Activated CD4-positive, alpha-beta T cell treated with anti-CD3 and anti-CD28 coated beads, Interleukin-2, amount 10 ng/mL, durations not matched to agents 24 days and 14 days (primary cell): ENCODE measurements around the gene PRR4. TPM values are rescaled to one million over a fixed set of nuclear protein-coding genes. Genes with fewer than 3 reads are reported as not detected.

Experiments
- DNase-seq: peaks from one replicate; pipeline ENCODE4 v3.0.0; 2022
- H3K27ac Mint-ChIP-seq: one replicate; pipeline ENCODE4 v1.8.0; 2022; ENCODE audit warnings: mild to moderate bottlenecking, mixed read lengths
- H3K27me3 Mint-ChIP-seq: one replicate; pipeline ENCODE4 v1.8.0; 2022; ENCODE audit warnings: mixed read lengths
- H3K36me3 Mint-ChIP-seq: one replicate; pipeline ENCODE4 v1.8.0; 2022; ENCODE audit warnings: low read depth, mild to moderate bottlenecking, mixed read lengths
- H3K4me1 Mint-ChIP-seq: one replicate; pipeline ENCODE4 v1.8.0; 2021; ENCODE audit warnings: mixed read lengths
- H3K4me3 Mint-ChIP-seq: one replicate; pipeline ENCODE4 v1.8.0; 2022; ENCODE audit warnings: mild to moderate bottlenecking, moderate library complexity, mixed read lengths
- H3K9me3 Mint-ChIP-seq: one replicate; pipeline ENCODE4 v1.8.0; 2021; ENCODE audit warnings: mixed read lengths
- intact Hi-C: fragments of 100-400 bp; cut with micrococcal nuclease; formaldehyde crosslinking; loops from one replicate; pipeline ENCODE4 v1.15.1; 2023
- total RNA-seq: library from RNA; stranded (reverse); gene quantifications from 2 replicates; pipeline ENCODE4 v1.2.3, GENCODE V29; 2022

PRR4 gene
- 0.62 and 2.0 TPM in 2 replicates for total RNA-seq

DNA sequence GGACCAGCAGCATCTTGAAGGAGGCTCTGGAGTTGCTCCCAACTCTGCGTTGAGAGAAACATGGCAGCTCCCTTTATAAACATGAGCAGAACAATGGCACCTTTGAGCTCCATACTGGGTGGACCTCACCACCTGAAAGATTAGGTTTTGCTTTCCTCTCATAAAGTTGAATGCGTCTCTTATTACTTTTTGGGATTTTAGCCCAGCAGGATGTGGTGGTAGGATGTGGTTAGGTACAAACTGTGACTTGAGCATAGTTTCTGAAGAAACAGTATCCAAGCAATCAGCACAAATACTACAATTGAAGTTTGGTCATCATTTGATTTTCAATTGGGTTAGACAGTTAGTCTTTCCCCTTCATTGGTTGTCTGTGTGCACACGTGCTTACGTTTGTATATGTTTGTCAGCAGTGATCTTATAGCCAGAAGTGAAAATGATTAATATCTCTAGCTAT lies at the start of gene PRR4:
TSS of gene PRR4 (minus strand) at position 51 of the 454 bp plus-strand sequence. CDS start at position 13, 38 bp downstream.
- H3K4me1 Mint-ChIP-seq, result peaks cover 35% of the 10 kb centered on the region
- peak; percentile 84 for DNase-seq
- no peak within 1 kb of the TSS for H3K27ac Mint-ChIP-seq
- intact Hi-C loops, result no loop called here
- no peaks in the 10 kb centered on the region for H3K27me3 Mint-ChIP-seq
- H3K4me3 Mint-ChIP-seq, result no peak within 1 kb of the TSS
- H3K9me3 Mint-ChIP-seq, result peaks cover 3% of the 10 kb centered on the region
- peaks cover 22% of the 10 kb centered on the region for H3K36me3 Mint-ChIP-seq

GRCh38 chr12:10896854-10897253 lies 47.6 kb upstream of the PRR4 start:
- DNase-seq, result no peak
- no peak overlapping the region for H3K27ac Mint-ChIP-seq
- peaks cover 5% of the 10 kb centered on the region for H3K9me3 Mint-ChIP-seq
- H3K36me3 Mint-ChIP-seq, result no peaks in the 10 kb centered on the region
- H3K4me1 Mint-ChIP-seq, result no peaks in the 10 kb centered on the region
- H3K27me3 Mint-ChIP-seq, result no peaks in the 10 kb centered on the region
- intact Hi-C loops, result no loop called here
- H3K4me3 Mint-ChIP-seq, result no peak overlapping the region

DNA sequence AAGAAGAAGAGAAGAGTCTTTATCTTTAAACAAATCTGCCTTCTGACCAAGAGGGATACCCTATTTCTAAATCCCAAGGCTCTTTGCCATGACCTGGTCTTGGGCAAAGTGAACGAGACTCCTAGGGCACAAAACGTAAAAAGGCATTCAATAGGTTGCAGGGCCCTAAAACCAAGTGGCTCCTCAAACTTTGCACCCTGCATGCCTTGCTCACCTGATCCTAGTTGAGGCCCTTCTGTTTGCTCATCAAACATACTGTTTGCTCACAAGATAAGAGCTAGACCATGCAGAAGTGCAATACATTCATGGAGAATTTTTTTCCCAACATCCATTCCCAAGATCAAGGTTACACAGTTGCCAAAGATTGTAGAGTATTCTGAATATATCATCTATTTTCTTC lies 42.7 kb upstream of the PRR4 start:
- no peak overlapping the region for H3K4me3 Mint-ChIP-seq
- no peaks in the 10 kb centered on the region for H3K4me1 Mint-ChIP-seq
- intact Hi-C loops, result no loop called here
- H3K36me3 Mint-ChIP-seq, result no peaks in the 10 kb centered on the region
- no peak overlapping the region for H3K27ac Mint-ChIP-seq
- no peak for DNase-seq
- H3K27me3 Mint-ChIP-seq, result no peaks in the 10 kb centered on the region
- H3K9me3 Mint-ChIP-seq, result peaks cover 3% of the 10 kb centered on the region

DNA sequence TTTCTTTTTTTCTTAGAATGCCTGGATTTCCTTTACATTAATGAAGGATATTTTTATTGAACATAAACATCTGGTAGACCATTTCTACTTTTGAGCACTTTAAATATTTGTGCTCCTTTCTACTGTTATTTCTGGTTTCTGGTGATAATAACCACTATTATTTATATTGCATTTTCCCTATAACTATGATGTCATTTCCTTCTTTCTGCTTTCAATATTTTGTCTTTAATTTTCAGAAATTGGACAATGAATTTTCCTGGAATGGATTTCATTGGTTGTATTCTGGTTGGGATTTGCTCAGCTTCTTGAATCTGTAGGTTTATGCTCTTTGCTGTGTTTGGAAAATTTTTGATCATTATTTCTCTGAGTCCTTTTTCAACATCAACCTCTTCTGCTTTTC lies 40.0 kb upstream of the PRR4 start:
- Mint-ChIP-seq H3K4me3 (no peak overlapping the region), H3K27me3 (no peaks in the 10 kb centered on the region), H3K27ac (no peak overlapping the region), H3K9me3 (peaks cover 3% of the 10 kb centered on the region), H3K36me3 (no peaks in the 10 kb centered on the region), H3K4me1 (peaks cover 1% of the 10 kb centered on the region)
- intact Hi-C loops, result no loop called here
- DNase-seq, result no peak

DNA sequence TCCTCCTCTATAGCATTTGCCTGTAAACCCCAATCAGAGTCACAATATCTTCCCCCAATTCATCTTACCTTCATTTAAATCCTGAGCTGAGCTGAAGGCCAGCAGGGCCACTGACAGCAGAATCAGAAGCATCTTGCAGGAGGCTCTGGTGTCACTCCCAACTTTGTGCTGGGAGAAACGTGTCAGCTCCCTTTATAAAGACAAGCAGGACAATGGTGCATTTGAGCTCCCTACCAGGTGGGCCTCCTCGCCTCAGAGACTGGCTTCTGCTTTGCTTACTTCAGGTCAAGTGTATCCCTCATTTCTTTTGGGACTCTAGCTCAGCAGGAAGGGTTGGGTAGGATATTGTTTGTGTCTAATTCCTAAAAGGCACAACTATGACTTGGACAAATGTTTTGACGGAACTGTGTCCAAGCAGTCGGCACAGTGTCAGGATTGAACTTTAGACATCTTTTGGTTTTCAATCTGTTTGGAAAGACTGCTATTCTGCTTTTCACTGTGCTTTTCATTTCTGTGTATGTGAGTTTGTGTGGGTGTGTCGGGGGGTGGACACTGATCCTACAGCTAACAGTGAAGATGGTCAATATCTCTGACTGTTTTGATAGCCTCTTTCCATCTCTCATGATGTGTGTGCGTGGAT lies 34.9 kb upstream of the PRR4 start, which contains the start of gene PRH1:
TSS of gene PRH1 (minus strand) at position 170 of the 640 bp plus-strand sequence. CDS start at position 132, 38 bp downstream.
- intact Hi-C loops, result no loop called here
- H3K4me3 Mint-ChIP-seq, result no peak within 1 kb of the TSS
- no peaks in the 10 kb centered on the region for H3K9me3 Mint-ChIP-seq
- H3K36me3 Mint-ChIP-seq, result peaks cover 3% of the 10 kb centered on the region
- no peak within 1 kb of the TSS for H3K27ac Mint-ChIP-seq
- H3K4me1 Mint-ChIP-seq, result peaks cover 1% of the 10 kb centered on the region
- DNase-seq, result no peak
- H3K27me3 Mint-ChIP-seq, result no peaks in the 10 kb centered on the region

DNA sequence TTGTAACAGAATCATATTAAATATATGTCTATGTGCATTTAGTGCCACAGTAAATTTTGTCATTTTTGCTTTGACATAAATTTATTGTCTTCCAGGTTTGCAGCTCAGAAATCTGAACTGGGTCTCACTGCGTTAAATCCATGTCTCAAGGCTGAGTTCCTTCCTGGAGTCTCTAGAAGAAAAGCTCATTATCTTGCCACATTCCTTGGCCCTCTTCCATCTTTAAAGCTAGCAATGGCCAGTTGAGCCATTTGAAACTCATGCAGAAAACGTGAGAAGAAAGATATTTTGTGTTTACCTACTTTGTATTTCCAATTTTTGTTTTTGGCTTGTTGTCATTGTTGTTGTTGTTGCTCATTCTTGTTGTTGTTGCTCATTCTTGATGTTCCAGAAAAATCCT lies 24.1 kb upstream of the PRR4 start:
- Mint-ChIP-seq H3K4me3 (no peak overlapping the region), H3K36me3 (peaks cover 10% of the 10 kb centered on the region), H3K4me1 (no peaks in the 10 kb centered on the region), H3K9me3 (peaks cover 2% of the 10 kb centered on the region), H3K27ac (no peak overlapping the region), H3K27me3 (no peaks in the 10 kb centered on the region)
- intact Hi-C loops, result no loop called here
- DNase-seq, result no peak

- H3K27ac Mint-ChIP-seq, result no peak overlapping the region
- H3K27me3 Mint-ChIP-seq, result no peaks in the 10 kb centered on the region
- no peaks in the 10 kb centered on the region for H3K36me3 Mint-ChIP-seq
- peaks cover 4% of the 10 kb centered on the region for H3K9me3 Mint-ChIP-seq
- H3K4me1 Mint-ChIP-seq, result no peaks in the 10 kb centered on the region
- intact Hi-C loops, result no loop called here
- no peak for DNase-seq
- H3K4me3 Mint-ChIP-seq, result no peak overlapping the region
Observed at GRCh38 chr12:10867381-10867780, 18.1 kb upstream of the PRR4 start.

DNA sequence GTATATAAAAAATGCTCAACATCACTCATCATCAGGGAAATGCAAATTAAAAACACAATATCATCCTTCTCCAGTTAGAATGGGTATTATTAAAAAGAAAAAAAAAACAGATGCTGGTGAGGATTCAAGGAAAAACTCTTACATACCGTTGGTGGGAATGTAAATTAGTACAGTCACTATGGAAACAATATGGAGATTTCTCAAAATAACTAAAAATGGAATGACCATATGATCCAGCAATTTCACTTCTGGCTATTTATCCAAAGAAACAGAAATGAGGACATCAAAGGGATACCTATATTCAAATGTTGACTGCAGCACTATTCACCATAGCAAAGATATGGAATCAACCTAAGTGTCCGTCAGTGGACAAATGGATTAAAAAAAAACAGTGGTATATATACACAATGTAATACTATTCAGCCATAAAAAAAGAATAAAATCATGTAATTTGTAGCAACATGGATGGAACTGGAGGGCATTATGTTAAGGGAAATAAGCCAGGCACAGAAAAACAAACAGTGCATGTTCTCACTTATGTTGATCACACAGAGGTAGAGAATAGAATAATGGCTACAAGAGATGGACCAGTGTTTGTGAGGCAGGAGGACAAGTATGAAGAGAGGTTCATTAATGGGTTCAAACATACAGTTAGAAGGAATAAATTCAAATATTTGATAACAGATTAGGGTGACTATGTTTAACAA lies 14.4 kb upstream of the PRR4 start:
- intact Hi-C loops, result no loop called here
- H3K4me1 Mint-ChIP-seq, result no peaks in the 10 kb centered on the region
- H3K27ac Mint-ChIP-seq, result no peak overlapping the region
- peaks cover 23% of the 10 kb centered on the region for H3K9me3 Mint-ChIP-seq
- H3K4me3 Mint-ChIP-seq, result no peak overlapping the region
- no peaks in the 10 kb centered on the region for H3K27me3 Mint-ChIP-seq
- no peak for DNase-seq
- peaks cover 7% of the 10 kb centered on the region for H3K36me3 Mint-ChIP-seq

DNA sequence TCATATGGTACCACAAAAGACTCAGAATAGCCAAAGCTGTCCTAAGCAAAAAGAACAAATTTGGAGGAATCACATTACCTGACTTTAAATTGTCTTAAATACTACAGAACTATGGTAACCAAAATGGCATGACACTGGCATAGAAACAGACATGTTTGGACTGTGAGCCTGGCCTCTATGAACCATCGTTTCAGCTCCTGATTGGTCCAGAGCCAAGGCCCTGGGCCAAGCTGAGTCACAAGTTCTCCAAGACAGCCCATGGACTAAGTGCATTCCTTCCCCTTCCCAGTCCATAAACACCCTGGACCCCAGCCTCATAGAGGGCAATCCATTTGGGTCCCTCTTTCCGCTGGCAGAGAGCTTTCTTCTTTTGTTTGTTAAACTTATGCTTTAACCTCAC lies 12.1 kb upstream of the PRR4 start:
- H3K27me3 Mint-ChIP-seq, result no peaks in the 10 kb centered on the region
- no peak overlapping the region for H3K27ac Mint-ChIP-seq
- peaks cover 25% of the 10 kb centered on the region for H3K36me3 Mint-ChIP-seq
- peaks cover 32% of the 10 kb centered on the region for H3K9me3 Mint-ChIP-seq
- H3K4me3 Mint-ChIP-seq, result no peak overlapping the region
- intact Hi-C loops, result no loop called here
- H3K4me1 Mint-ChIP-seq, result no peaks in the 10 kb centered on the region
- DNase-seq, result no peak

- Mint-ChIP-seq H3K9me3 (peaks cover 38% of the 10 kb centered on the region), H3K27me3 (no peaks in the 10 kb centered on the region), H3K36me3 (peaks cover 39% of the 10 kb centered on the region), H3K4me3 (no peak overlapping the region), H3K4me1 (peaks cover 15% of the 10 kb centered on the region), H3K27ac (no peak overlapping the region)
- no peak for DNase-seq
- intact Hi-C loops, result no loop called here
Observed at GRCh38 chr12:10855807-10856206, 6.5 kb upstream of the PRR4 start.

DNA sequence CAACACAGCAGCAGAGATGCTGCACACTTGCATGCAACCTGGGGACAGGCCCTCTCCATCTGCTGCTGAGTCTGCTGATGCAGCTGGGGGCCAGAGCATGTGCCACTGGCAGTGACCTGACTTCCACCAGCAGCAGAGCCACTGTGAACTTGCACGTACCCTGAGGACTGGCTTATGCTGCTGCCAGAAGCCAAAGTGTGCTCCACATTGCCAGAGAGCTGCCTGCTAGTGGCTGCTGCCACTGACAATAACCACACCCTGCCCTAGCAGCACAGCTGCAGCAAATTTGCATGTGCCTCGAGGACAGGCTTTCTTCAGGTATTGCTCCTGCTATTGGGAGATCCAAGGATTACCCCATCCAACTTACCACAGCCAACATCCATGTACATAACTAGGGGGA lies 4.5 kb upstream of the PRR4 start:
- peaks cover 24% of the 10 kb centered on the region for H3K9me3 Mint-ChIP-seq
- no peak overlapping the region for H3K4me3 Mint-ChIP-seq
- DNase-seq, result peak; percentile 40
- H3K36me3 Mint-ChIP-seq, result peaks cover 37% of the 10 kb centered on the region
- H3K27me3 Mint-ChIP-seq, result no peaks in the 10 kb centered on the region
- H3K27ac Mint-ChIP-seq, result no peak overlapping the region
- intact Hi-C loops, result no loop called here
- peaks cover 35% of the 10 kb centered on the region for H3K4me1 Mint-ChIP-seq

DNA sequence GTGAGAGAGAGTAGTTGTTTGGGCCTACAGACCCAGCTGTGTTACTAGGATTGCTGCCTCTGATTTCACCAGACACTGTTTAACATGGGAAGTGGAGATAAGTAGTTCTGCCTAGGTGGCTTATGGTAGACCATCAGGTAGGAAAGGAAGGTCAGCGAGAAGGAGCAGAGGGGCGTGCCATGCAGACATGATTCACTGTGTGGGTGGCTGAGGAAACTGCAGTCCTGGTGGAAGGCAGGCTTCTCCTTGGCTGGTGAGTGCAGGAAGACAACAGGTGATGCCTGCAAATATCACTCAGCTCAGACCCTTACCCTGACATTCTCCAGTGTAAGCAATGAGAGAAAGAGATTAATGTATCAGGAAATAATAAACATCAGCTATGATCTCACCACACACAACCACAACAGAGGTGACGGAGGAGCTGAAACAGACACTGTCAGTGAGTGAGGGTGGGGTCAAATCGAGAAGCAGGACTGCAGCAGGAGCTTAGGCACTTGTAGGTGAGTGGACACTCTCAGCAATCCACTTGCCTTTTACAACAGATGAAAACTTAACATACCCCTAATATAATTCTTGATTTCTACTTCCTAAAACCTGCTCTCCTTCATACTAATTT lies 2.1 kb upstream of the PRR4 start:
- intact Hi-C loops, result no loop called here
- H3K27me3 Mint-ChIP-seq, result no peaks in the 10 kb centered on the region
- no peak overlapping the region for H3K27ac Mint-ChIP-seq
- peaks cover 35% of the 10 kb centered on the region for H3K4me1 Mint-ChIP-seq
- peak; percentile 54 for DNase-seq
- peaks cover 28% of the 10 kb centered on the region for H3K36me3 Mint-ChIP-seq
- peaks cover 10% of the 10 kb centered on the region for H3K9me3 Mint-ChIP-seq
- no peak overlapping the region for H3K4me3 Mint-ChIP-seq

GRCh38 chr12:10847744-10848143 lies 1.5 kb downstream of the PRR4 start:
- Mint-ChIP-seq H3K27me3 (no peaks in the 10 kb centered on the region), H3K27ac (no peak overlapping the region), H3K9me3 (peaks cover 3% of the 10 kb centered on the region), H3K4me3 (no peak overlapping the region), H3K36me3 (peaks cover 20% of the 10 kb centered on the region), H3K4me1 (peaks cover 35% of the 10 kb centered on the region)
- intact Hi-C loops, result no loop called here
- DNase-seq, result no peak

- H3K9me3 Mint-ChIP-seq, result no peaks in the 10 kb centered on the region
- H3K27ac Mint-ChIP-seq, result no peak overlapping the region
- peak; percentile 51 for DNase-seq
- no peaks in the 10 kb centered on the region for H3K4me1 Mint-ChIP-seq
- no peak overlapping the region for H3K4me3 Mint-ChIP-seq
- H3K36me3 Mint-ChIP-seq, result peaks cover 13% of the 10 kb centered on the region
- intact Hi-C loops, result no loop called here
- H3K27me3 Mint-ChIP-seq, result no peaks in the 10 kb centered on the region
Observed at GRCh38 chr12:10842862-10843261, 6.4 kb downstream of the PRR4 start.
